HG02798 (cell line): ENCODE data around the gene SEMA3A.
A peak's percentile ranks its signal among the peaks of the same experiment; 100 is the strongest.

Experiments
- ATAC-seq: cut with Tn5 transposase; IDR thresholded peaks from one replicate; pipeline ENCODE4 v1.9.1; 2021; ENCODE audit warnings: mild to moderate bottlenecking; ENCODE audit not compliant: unreplicated experiment, poor library complexity

Gene SEMA3A

GRCh38 chr7:84027678-84028077 is 166.9 kb downstream of the SEMA3A start:
- no peak for ATAC-seq

DNA sequence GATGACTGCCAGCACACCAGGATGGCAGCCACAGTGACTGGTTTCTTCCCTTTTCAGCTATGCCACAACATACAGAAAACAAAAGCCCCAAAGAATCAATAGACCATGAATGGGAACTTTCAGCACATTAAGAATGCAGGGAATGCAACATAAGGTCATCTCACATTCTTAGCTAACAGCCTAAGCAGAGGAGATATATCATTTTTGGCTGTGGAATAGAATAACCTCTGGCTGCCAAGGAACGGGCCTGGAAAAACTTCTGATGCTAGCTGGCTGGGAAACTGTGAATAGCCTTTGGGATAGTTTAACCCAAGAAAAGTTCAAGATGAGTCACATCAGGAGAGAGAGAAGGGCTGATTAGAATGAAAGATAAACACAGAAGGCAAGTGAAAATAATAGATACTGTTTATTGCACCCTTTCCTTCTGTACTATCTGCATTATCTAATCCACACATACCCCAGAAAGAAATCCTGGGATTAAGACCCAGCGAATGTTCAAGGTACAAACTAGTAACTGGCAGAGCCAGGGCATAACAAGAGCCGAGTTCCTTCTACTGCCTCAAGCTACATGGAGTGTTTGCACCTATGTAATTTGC is 169.2 kb downstream of the SEMA3A start:
- no peak for ATAC-seq

- ATAC-seq = no peak
Measured at GRCh38 chr7:84022684-84023308, 171.8 kb downstream of the SEMA3A start.

GRCh38 chr7:84022009-84022408 is 172.6 kb downstream of the SEMA3A start:
- ATAC-seq = no peak

GRCh38 chr7:84021292-84021908 is 173.2 kb downstream of the SEMA3A start:
- ATAC-seq = no peak

DNA sequence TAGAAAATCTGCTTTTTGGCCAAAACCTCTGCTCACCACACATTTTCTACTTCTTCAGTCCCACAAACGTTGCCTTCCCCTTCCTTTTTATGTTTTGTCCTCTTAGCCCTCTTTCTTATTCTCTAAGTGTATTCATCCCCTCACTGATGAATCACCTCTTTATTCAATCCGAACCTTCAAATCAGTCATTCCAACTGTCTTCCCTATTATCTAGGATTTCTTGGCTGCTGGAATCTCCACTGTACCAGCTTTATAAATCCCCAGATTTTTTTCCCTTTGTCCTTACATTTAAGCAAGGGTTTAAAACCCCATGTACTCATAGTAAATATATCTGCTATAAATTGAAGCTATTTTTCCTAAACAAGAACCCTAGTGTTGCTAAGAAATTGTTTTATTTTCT is 176.9 kb downstream of the SEMA3A start:
- ATAC-seq = no peak

- no peak for ATAC-seq
Measured at GRCh38 chr7:84013616-84014240, 180.9 kb downstream of the SEMA3A start.

DNA sequence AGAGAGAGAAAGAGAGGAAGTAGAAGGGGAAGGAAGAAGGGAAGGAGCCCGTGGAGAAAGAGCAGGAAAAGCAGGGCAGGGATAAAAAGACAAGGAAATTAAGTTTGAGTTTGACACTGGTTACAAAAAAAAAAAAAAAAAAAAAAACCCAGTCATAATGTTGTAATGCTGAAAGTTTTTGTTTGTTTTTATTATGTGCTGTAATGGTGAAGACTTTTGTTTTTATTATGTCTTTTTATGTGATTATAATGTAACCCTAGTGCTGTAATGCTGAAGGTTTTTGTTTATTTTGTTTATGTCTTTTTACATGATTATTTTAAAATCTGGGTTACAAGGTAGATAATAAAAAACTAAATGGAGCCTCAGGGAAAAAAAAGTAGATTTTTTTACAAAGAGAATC is 184.8 kb downstream of the SEMA3A start:
- no peak for ATAC-seq

GRCh38 chr7:84009051-84009450 is 185.5 kb downstream of the SEMA3A start:
- ATAC-seq = no peak

DNA sequence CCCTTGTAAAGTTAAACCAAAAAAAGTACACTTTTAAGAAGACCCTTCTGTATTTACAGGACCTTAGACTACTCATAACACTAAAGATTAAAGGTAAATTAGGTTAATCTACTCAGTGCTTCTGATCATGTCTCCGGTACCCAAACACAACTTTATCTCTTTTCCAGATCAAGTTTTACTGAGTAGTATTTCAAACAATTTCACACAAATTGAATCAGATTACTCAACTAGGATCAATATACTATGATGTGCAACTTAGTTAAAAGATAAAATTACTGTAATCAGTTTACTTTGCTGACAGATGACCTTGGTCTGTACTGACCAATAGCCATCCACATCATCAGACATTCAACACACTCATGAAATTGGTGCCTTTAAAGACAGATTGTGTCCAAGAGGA is 191.4 kb downstream of the SEMA3A start:
- ATAC-seq = no peak

DNA sequence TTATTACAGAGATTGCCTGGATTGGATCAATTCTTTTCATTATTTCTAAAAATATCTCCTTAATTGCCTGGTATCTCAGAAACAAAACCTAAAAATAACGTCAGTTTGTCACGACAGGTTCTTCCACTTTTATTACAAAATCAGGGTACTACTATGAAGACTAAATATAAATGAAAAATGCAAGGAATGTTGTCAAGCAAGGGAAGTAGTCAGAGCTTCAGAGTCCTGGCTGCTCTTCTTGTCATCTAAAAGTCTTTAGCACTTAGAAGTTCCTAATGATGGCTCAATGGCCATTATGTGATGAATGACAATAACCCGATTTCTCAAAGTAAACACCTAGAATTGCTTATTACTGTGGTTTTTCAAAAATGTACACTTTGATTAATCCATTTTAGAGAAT is 192.2 kb downstream of the SEMA3A start:
- ATAC-seq = no peak

- ATAC-seq = no peak
Measured at GRCh38 chr7:83996879-83997278, 197.7 kb downstream of the SEMA3A start.

GRCh38 chr7:83987764-83988163 is 206.8 kb downstream of the SEMA3A start:
- no peak for ATAC-seq

DNA sequence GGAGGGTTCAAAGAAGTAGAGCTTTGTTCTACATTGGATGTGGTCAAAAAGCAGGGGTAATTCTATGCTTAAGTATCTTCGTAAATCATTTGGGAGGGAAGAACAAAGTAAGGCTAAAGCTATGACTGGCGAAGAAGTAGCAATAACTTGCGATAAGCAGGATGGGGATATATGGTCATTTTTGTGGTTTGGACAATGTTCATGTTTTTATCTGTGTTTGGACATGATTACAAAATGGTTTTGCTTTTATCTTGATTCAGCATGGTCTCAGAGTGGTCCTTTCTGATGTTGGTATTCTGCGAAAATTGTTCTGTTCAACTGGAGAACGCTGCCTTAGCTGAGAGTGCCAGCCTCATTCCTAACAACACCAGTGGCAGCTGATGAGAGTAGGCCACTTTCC is 208.8 kb downstream of the SEMA3A start:
- ATAC-seq = no peak

DNA sequence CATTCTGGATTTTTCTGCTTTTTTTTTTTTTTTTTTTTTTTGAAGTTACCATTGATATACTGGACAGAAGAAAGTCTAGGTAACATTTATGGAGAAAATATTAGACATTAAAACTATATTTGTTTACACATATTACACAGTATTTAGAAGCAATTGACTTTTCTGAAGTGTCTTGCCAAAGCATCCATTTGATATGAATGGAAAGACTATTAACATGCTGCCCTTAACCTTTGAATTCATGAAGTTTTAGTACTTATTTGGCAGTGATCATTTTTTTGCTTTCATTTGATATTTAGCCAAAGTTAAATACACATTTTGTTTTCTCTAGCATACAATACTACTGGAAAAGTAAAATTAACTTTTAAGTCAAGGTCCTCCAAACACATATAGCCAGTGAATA is 210.0 kb downstream of the SEMA3A start:
- ATAC-seq = no peak

GRCh38 chr7:83984076-83984475 is 210.5 kb downstream of the SEMA3A start:
- ATAC-seq = no peak

DNA sequence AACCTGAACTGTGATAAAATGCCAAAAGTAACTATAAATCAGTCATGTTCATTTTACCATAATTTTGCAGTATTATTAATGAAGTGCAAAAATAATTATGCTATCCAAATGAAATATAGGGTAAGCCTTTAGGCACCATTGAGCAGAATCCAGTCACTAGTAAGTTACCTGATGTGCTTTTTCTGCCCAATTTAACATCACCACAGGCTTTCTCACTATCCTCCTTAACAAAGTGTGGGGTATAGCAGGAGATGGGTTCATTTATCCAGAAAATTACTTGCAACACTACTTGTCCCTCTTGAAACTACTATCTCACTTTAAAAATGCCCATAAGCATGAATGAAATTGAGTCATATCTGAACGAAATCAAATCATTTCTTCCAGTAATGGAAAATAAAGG is 211.0 kb downstream of the SEMA3A start:
- no peak for ATAC-seq

GRCh38 chr7:83976302-83976701 is 218.3 kb downstream of the SEMA3A start:
- ATAC-seq = peak; percentile 88

DNA sequence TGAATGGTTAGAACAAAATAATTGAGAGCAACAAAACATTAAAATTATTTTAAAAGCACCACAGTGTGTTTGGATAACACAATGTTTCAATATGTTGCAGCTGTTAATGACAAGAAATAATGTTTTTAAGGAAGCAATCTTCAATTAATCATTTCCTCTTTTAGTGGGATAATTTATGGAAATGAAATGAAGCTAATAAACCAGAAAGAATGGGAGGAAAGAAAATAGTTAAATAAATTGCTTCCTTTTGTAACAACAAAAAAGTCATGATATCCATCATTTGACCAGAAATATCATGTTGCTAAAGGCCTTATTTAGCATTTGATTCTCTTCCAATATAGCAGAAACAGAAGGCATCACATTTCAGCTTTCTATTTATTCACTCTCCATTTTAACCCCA is 224.5 kb downstream of the SEMA3A start:
- no peak for ATAC-seq

DNA sequence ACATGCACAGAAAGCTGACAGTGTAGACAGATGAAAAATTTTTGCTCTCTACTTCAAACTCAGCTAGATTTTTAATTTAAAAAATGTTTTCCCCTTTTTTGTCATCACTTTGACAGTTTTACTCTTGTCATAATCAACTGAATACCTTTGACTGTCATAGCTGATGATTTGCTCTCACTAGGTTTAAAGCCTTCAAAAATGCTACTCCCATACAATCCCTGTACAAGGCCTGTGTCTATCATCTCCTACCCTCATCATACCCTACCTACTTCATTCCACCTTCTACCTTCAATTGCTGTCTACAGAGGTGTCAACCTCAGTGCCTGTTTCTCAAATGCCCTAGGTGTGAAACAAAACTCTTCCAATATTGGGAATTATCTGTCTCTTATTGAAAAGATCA is 230.3 kb downstream of the SEMA3A start:
- ATAC-seq = no peak

DNA sequence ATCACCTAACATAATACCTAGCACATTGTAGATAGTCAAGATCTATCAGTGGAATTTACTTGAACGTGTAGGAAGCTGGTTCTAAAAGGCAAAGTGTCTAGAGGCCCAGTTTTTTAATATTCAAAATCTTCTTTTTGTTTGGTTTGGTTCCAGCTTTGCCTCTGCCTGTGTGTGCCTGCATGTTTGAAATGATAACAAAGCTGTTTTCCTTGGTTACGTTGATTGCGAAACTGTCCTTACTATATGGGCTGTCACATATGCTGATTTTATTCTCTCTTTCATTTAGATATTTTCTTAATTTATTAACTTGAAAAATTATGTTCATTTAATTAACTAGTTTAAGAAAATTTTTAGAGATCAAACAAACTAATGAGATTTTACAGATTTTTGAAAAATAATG is 237.3 kb downstream of the SEMA3A start:
- ATAC-seq = no peak

DNA sequence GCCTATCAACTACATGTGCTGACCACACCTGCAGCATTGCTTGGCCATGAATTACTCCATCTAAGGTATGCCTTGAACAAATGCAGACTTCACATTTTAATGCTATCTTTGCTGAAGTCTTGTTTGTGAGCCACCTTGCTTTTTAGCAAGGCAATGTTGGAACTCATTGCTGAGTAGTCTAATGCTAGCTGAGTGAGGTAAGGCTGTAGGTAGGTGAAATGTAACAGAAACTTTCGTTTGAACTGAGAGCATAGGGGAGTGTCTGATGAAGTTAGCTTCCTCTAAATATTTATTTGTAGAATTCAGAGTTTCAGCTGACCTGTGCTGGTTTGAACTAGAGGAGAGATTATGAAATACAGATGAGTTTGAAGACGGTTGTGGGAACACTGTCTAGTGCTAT is 238.5 kb downstream of the SEMA3A start:
- no peak for ATAC-seq
